ENCODE data around the gene SPATA6L.

- TF ChIP-seq CTCF (conservative IDR thresholded peaks at IDR 0.05; ENCODE audit: low read depth in 2 of 2) (no peak), POLR2AphosphoS5 (IDR thresholded peaks at IDR 0.05; ENCODE audit: low read depth) (no peak), CREB1 (CRISPR knock-in tag; IDR thresholded peaks at IDR 0.05; ENCODE audit: low read depth) (no peak), EZH2 (IDR thresholded peaks at IDR 0.05; ENCODE audit: low read depth, unreplicated experiment) (no peak), ETS1 (IDR thresholded peaks at IDR 0.05) (no peak), JUNB (IDR thresholded peaks at IDR 0.05; ENCODE audit: unreplicated experiment) (no peak), REST (IDR thresholded peaks at IDR 0.05; ENCODE audit: unreplicated experiment) (no peak), EZH2phosphoT487 (IDR thresholded peaks at IDR 0.05; ENCODE audit: unreplicated experiment) (no peak), ZNF331 (CRISPR knock-in tag; IDR thresholded peaks at IDR 0.05; ENCODE audit: low read depth) (no peak), STAT1 (IDR thresholded peaks at IDR 0.05; ENCODE audit: unreplicated experiment) (no peak), NANOG (IDR thresholded peaks at IDR 0.05; ENCODE audit: borderline replicate concordance) (no peak), ZNF114 (CRISPR knock-in tag; IDR thresholded peaks at IDR 0.05) (no peak), ZNF462 (CRISPR knock-in tag; IDR thresholded peaks at IDR 0.05) (no peak)
Measured at GRCh38 chr9:4594545-4594944, 71.7 kb downstream of the SPATA6L start.
